SU-DHL-6 (cell line): Measurements from ENCODE around the gene MACC1.
A peak's percentile ranks its signal among the peaks of the same experiment; 100 is the strongest.

Source experiments
- H2AFZ ChIP-seq: fragments of 200-600 bp; sonication (generic); 2 replicates; pipeline ENCODE4 v1.6.1; 2014; ENCODE audit warnings: low read depth, mild to moderate bottlenecking, moderate library complexity, mixed read lengths, antibody characterized with exemption, low read length; ENCODE audit not compliant: severe bottlenecking
- H3F3A ChIP-seq: fragments of 200-600 bp; shearing (Covaris generic); 2 replicates; pipeline ENCODE4 v1.6.0; 2016; ENCODE audit warnings: antibody characterized with exemption, mild to moderate bottlenecking; ENCODE audit not compliant: insufficient read depth
- H3K27ac ChIP-seq: fragments of 200-600 bp; sonication (generic); 2 replicates; pipeline ENCODE4 v1.5.1; 2016; ENCODE audit warnings: low read depth, mild to moderate bottlenecking, low read length, moderate library complexity, mixed read lengths
- H3K27me3 ChIP-seq: fragments of 200-600 bp; sonication (generic), shearing (Covaris generic); 2 replicates; pipeline ENCODE4 v1.6.0; 2014; ENCODE audit warnings: mild to moderate bottlenecking, low read length
- H3K36me3 ChIP-seq: fragments of 200-600 bp; sonication (generic); 2 replicates; pipeline ENCODE4 v1.6.1; 2014; ENCODE audit warnings: mild to moderate bottlenecking, low read length, mixed read lengths
- H3K4me2 ChIP-seq: fragments of 300-600, 200-600 bp; shearing (Covaris generic), sonication (generic); 2 replicates; pipeline ENCODE4 v1.6.0; 2014; ENCODE audit warnings: low read length, low read depth, mild to moderate bottlenecking; ENCODE audit not compliant: poor library complexity, severe bottlenecking
- H3K4me3 ChIP-seq: fragments of 200-600 bp; sonication (generic); 2 replicates; pipeline ENCODE4 v1.5.1; 2014; ENCODE audit warnings: antibody characterized with exemption, low read length, mild to moderate bottlenecking, mixed read lengths; ENCODE audit not compliant: insufficient read depth, poor library complexity, severe bottlenecking
- H3K79me2 ChIP-seq: fragments of 200-600 bp; sonication (generic); 2 replicates; pipeline ENCODE4 v1.6.1; 2014; ENCODE audit warnings: mild to moderate bottlenecking, low read length, moderate library complexity; ENCODE audit not compliant: insufficient read depth
- H3K9ac ChIP-seq: fragments of 200-600 bp; sonication (generic); 2 replicates; pipeline ENCODE4 v1.7.0; 2014; ENCODE audit warnings: mild to moderate bottlenecking, low read length
- H3K9me2 ChIP-seq: fragments of 200-600 bp; sonication (generic); replicated peaks from 2 replicates; pipeline ENCODE4 v1.6.1; 2014; ENCODE audit warnings: low read length; ENCODE audit not compliant: insufficient read depth
- H3K9me3 ChIP-seq: fragments of 200-600 bp; sonication (generic); 2 replicates; pipeline ENCODE4 v1.6.1; 2014; ENCODE audit warnings: low read length, mixed read lengths; ENCODE audit not compliant: insufficient read depth
- H4K20me1 ChIP-seq: fragments of 200-600 bp; sonication (generic); 2 replicates; pipeline ENCODE4 v1.6.1; 2014; ENCODE audit warnings: low read depth, mild to moderate bottlenecking, antibody characterized with exemption, low read length, moderate library complexity, mixed read lengths
- EZH2phosphoT487 ChIP-seq: fragments of 200-600 bp; sonication (generic), shearing (Covaris generic); conservative IDR thresholded peaks from 2 replicates; pipeline ENCODE4 v1.6.1; 2018; ENCODE audit warnings: mild to moderate bottlenecking, antibody characterized with exemption, low read length, moderate library complexity, mixed read lengths
- TF ChIP-seq, protein P1 (sequence below): fragments of 200-600 bp; sonication (generic); IDR thresholded peaks from one replicate; pipeline ENCODE4 v1.5.1; 2017; ENCODE audit warnings: antibody characterized with exemption, mild to moderate bottlenecking, low read length, moderate library complexity; ENCODE audit not compliant: insufficient read depth, poor library complexity, severe bottlenecking

The MACC1 gene

DNA sequence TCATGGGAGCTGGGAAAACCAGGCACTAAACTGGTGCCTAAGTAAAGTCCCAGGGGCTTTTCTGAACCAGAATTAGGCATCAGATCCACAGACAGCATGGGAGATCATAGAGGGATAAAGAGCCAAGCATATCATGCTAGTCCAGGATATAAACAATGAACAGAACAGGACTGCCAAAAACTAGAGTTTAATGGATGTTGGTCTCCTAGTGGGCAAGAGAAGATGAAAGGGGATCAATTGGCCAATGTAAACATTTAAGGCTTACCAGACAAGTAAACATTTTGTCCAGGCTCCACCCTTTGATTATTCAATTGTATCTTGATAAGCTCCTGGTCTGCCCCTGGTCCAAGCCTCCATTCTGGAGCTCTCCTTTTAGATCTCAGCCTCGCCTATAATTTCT, 18.9 kb downstream of the MACC1 start:
- Histone ChIP-seq H3K4me3 (no peak overlapping the region), H3K9me3 (no peaks in the 10 kb centered on the region), H2AFZ (no peak overlapping the region), H4K20me1 (no peaks in the 10 kb centered on the region), H3K36me3 (peaks cover 8% of the 10 kb centered on the region), H3K9ac (no peak overlapping the region), H3F3A (peaks cover 36% of the 10 kb centered on the region), H3K9me2 (no peaks in the 10 kb centered on the region), H3K27me3 (no peaks in the 10 kb centered on the region), H3K4me2 (no peak overlapping the region), H3K27ac (peak overlapping the region; percentile 82), H3K79me2 (peaks cover 80% of the 10 kb centered on the region)
- TF ChIP-seq, protein P1, sequence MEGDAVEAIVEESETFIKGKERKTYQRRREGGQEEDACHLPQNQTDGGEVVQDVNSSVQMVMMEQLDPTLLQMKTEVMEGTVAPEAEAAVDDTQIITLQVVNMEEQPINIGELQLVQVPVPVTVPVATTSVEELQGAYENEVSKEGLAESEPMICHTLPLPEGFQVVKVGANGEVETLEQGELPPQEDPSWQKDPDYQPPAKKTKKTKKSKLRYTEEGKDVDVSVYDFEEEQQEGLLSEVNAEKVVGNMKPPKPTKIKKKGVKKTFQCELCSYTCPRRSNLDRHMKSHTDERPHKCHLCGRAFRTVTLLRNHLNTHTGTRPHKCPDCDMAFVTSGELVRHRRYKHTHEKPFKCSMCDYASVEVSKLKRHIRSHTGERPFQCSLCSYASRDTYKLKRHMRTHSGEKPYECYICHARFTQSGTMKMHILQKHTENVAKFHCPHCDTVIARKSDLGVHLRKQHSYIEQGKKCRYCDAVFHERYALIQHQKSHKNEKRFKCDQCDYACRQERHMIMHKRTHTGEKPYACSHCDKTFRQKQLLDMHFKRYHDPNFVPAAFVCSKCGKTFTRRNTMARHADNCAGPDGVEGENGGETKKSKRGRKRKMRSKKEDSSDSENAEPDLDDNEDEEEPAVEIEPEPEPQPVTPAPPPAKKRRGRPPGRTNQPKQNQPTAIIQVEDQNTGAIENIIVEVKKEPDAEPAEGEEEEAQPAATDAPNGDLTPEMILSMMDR, result no peak
- TF ChIP-seq EZH2phosphoT487, result no peak

DNA sequence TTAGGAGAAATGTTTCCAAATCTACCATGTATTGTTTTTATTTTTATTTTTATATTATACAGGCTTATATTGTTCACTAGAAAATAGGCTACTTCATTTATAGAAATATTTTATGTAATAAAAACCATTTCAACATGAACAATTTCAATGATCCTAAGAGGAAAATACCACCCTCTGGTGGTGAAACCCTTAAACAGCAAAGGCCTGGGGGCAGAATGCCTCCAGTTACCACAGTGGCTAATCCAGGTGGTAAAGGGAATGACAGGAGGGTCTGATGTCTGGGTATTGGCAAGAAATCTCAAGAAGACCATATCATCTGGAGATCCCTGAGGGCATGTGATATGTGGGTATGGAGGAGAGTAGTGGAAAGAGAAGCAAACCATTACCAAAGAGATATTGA, 19.3 kb downstream of the MACC1 start:
- H3K9ac ChIP-seq, result no peak overlapping the region
- no peak for TF ChIP-seq EZH2phosphoT487
- TF ChIP-seq, protein P1, result peak; percentile 91
- no peaks in the 10 kb centered on the region for H4K20me1 ChIP-seq
- peaks cover 8% of the 10 kb centered on the region for H3K36me3 ChIP-seq
- no peaks in the 10 kb centered on the region for H3K9me3 ChIP-seq
- H3K4me2 ChIP-seq, result no peak overlapping the region
- H3K9me2 ChIP-seq, result no peaks in the 10 kb centered on the region
- peaks cover 38% of the 10 kb centered on the region for H3F3A ChIP-seq
- H3K27ac ChIP-seq, result no peak overlapping the region
- H3K27me3 ChIP-seq, result no peaks in the 10 kb centered on the region
- peaks cover 76% of the 10 kb centered on the region for H3K79me2 ChIP-seq
- no peak overlapping the region for H3K4me3 ChIP-seq
- H2AFZ ChIP-seq, result no peak overlapping the region

DNA sequence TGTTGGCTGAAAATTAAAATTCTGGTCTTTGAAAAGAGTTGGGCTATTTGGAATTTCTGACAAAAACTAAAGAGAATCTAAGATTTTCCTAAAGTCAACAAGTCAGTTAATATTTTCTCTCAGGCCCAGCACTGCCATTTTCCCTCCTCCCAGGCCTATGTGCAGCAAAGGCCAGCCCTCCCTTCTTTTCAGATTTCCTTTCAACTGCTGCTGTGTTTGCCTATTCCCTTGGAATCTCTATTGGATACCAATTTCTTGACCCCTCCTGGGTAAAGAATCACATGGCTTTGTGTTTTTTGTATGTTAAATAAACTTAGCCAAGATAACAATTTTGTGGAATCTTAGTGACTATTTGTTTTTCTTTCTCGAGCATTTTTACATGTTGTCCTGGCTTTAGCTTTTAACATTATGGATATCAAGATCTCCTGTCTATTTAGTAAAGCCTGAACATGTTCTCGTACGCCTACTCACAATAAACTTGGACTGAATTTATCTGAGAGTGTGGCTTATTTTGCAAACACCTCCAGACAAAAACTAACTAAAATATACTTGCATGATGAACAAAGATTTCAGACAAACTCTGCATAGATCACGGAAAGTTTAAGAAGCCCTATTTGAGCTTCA, 19.9 kb downstream of the MACC1 start:
- Histone ChIP-seq H3K9ac (no peak overlapping the region), H3K9me3 (no peaks in the 10 kb centered on the region), H3F3A (peaks cover 35% of the 10 kb centered on the region), H3K4me2 (no peak overlapping the region), H2AFZ (no peak overlapping the region), H3K9me2 (no peaks in the 10 kb centered on the region), H3K27me3 (no peaks in the 10 kb centered on the region), H3K36me3 (peaks cover 8% of the 10 kb centered on the region), H3K4me3 (no peak overlapping the region), H3K79me2 (peaks cover 76% of the 10 kb centered on the region), H4K20me1 (no peaks in the 10 kb centered on the region), H3K27ac (no peak overlapping the region)
- TF ChIP-seq, protein P1, result no peak
- no peak for TF ChIP-seq EZH2phosphoT487
